ENCODE measurements around the gene P3H4. TPM values are rescaled to one million over a fixed set of nuclear protein-coding genes. Genes with fewer than 3 reads are reported as not detected.
A peak's percentile ranks its signal among the peaks of the same experiment; 100 is the strongest.

P3H4 gene
- total and polyA plus RNA-seq, 4 donors: 18.8 to 39.2 (median 31.5) TPM

GRCh38 chr17:41794540-41794975, 17.2 kb downstream of the P3H4 start:
- WGBS (ENCODE audit: insufficient coverage): 87% methylated on average over 4 of the region's 5 CpGs
- no peak overlapping the region for H3K27ac ChIP-seq (ENCODE audit: low read depth, low read length)
- H3K9me3 ChIP-seq (ENCODE audit: control insufficient read depth, insufficient read depth, low read length): no peaks in the 10 kb centered on the region

GRCh38 chr17:41793784-41794539, 17.8 kb downstream of the P3H4 start:
- 37% methylated on average over 9 of the region's 14 CpGs for WGBS (ENCODE audit: insufficient coverage)
- peak overlapping the region; percentile 6 for H3K27ac ChIP-seq (ENCODE audit: low read depth, low read length)
- no peak for DNase-seq (ENCODE audit: low read depth in 4 of 6, low spot score in 6 of 6)

More at GRCh38 chr17:41794540-41794975, 17.2 kb downstream of the P3H4 start:
- H3K36me3 ChIP-seq (ENCODE audit: control insufficient read depth, insufficient read depth, low read length): no peaks in the 10 kb centered on the region
- DNase-seq (ENCODE audit: low read depth in 4 of 6, low spot score in 6 of 6): no peak
- no peak overlapping the region for H3K4me3 ChIP-seq (ENCODE audit: low read depth, low read length)
- peaks cover 9% of the 10 kb centered on the region for H3K27me3 ChIP-seq (ENCODE audit: control insufficient read depth, insufficient read depth, low read length)
- H3K4me1 ChIP-seq (ENCODE audit: control insufficient read depth, insufficient read depth, low read length): peaks cover 25% of the 10 kb centered on the region

GRCh38 chr17:41792845-41793783, 18.6 kb downstream of the P3H4 start:
- WGBS (ENCODE audit: insufficient coverage): 49% methylated on average over 16 of the region's 22 CpGs
- Histone ChIP-seq H3K4me3 (ENCODE audit: low read depth, low read length) (no peak overlapping the region), H3K4me1 (ENCODE audit: control insufficient read depth, insufficient read depth, low read length) (peaks cover 25% of the 10 kb centered on the region), H3K27ac (ENCODE audit: low read depth, low read length) (peak overlapping the region; percentile 57), H3K36me3 (ENCODE audit: control insufficient read depth, insufficient read depth, low read length) (no peaks in the 10 kb centered on the region), H3K9me3 (ENCODE audit: control insufficient read depth, insufficient read depth, low read length) (no peaks in the 10 kb centered on the region), H3K27me3 (ENCODE audit: control insufficient read depth, insufficient read depth, low read length) (peaks cover 9% of the 10 kb centered on the region)
- no peak for DNase-seq (ENCODE audit: low read depth in 4 of 6, low spot score in 6 of 6)

More at GRCh38 chr17:41793784-41794539, 17.8 kb downstream of the P3H4 start:
- Histone ChIP-seq H3K4me1 (ENCODE audit: control insufficient read depth, insufficient read depth, low read length) (peaks cover 25% of the 10 kb centered on the region), H3K36me3 (ENCODE audit: control insufficient read depth, insufficient read depth, low read length) (no peaks in the 10 kb centered on the region), H3K27me3 (ENCODE audit: control insufficient read depth, insufficient read depth, low read length) (peaks cover 9% of the 10 kb centered on the region), H3K9me3 (ENCODE audit: control insufficient read depth, insufficient read depth, low read length) (no peaks in the 10 kb centered on the region), H3K4me3 (ENCODE audit: low read depth, low read length) (no peak overlapping the region)

GRCh38 chr17:41787021-41787418, 24.7 kb downstream of the P3H4 start:
- Histone ChIP-seq H3K9me3 (ENCODE audit: control insufficient read depth, insufficient read depth, low read length) (no peaks in the 10 kb centered on the region), H3K27ac (ENCODE audit: low read depth, low read length) (no peak overlapping the region), H3K4me3 (ENCODE audit: low read depth, low read length) (no peak overlapping the region), H3K27me3 (ENCODE audit: control insufficient read depth, insufficient read depth, low read length) (no peaks in the 10 kb centered on the region), H3K4me1 (ENCODE audit: control insufficient read depth, insufficient read depth, low read length) (peaks cover 24% of the 10 kb centered on the region), H3K36me3 (ENCODE audit: control insufficient read depth, insufficient read depth, low read length) (no peaks in the 10 kb centered on the region)
- no CpG with 5 or more reads among the region's 4 CpGs for WGBS (ENCODE audit: insufficient coverage)
- DNase-seq (ENCODE audit: low read depth in 4 of 6, low spot score in 6 of 6): no peak

- Histone ChIP-seq H3K27me3 (ENCODE audit: control insufficient read depth, insufficient read depth, low read length) (no peaks in the 10 kb centered on the region), H3K27ac (ENCODE audit: low read depth, low read length) (peak within 1 kb of the TSS; percentile 82), H3K4me3 (ENCODE audit: low read depth, low read length) (peak within 1 kb of the TSS; percentile 74), H3K36me3 (ENCODE audit: control insufficient read depth, insufficient read depth, low read length) (no peaks in the 10 kb centered on the region), H3K4me1 (ENCODE audit: control insufficient read depth, insufficient read depth, low read length) (peaks cover 28% of the 10 kb centered on the region), H3K9me3 (ENCODE audit: control insufficient read depth, insufficient read depth, low read length) (no peaks in the 10 kb centered on the region)
- peak; percentile 82 to 100 (median 96) for DNase-seq (ENCODE audit: low read depth in 4 of 6, low spot score in 6 of 6)
- under 1% methylated on average over 76 of the region's 79 CpGs for WGBS (ENCODE audit: insufficient coverage)
Measured at GRCh38 chr17:41786227-41787020, 25.3 kb downstream of the P3H4 start, which contains the start of gene JUP. JUP (minus strand) TSS chr17:41786711; CDS start chr17:41771854, 14,857 bp downstream.

- Histone ChIP-seq H3K27ac (ENCODE audit: low read depth, low read length) (peak overlapping the region; percentile 82), H3K4me1 (ENCODE audit: control insufficient read depth, insufficient read depth, low read length) (peaks cover 24% of the 10 kb centered on the region), H3K9me3 (ENCODE audit: control insufficient read depth, insufficient read depth, low read length) (no peaks in the 10 kb centered on the region), H3K36me3 (ENCODE audit: control insufficient read depth, insufficient read depth, low read length) (no peaks in the 10 kb centered on the region), H3K27me3 (ENCODE audit: control insufficient read depth, insufficient read depth, low read length) (no peaks in the 10 kb centered on the region), H3K4me3 (ENCODE audit: low read depth, low read length) (peak overlapping the region; percentile 74)
- 2% methylated on average over 22 of the region's 22 CpGs for WGBS (ENCODE audit: insufficient coverage)
- peak in 1 of 6 donors; percentile 39 for DNase-seq (ENCODE audit: low read depth in 4 of 6, low spot score in 6 of 6)
Measured at GRCh38 chr17:41785859-41786226, 25.9 kb downstream of the P3H4 start.

GRCh38 chr17:41785091-41785858, 26.5 kb downstream of the P3H4 start:
- Histone ChIP-seq H3K27ac (ENCODE audit: low read depth, low read length) (peak overlapping the region; percentile 82), H3K9me3 (ENCODE audit: control insufficient read depth, insufficient read depth, low read length) (no peaks in the 10 kb centered on the region), H3K36me3 (ENCODE audit: control insufficient read depth, insufficient read depth, low read length) (no peaks in the 10 kb centered on the region), H3K27me3 (ENCODE audit: control insufficient read depth, insufficient read depth, low read length) (no peaks in the 10 kb centered on the region), H3K4me1 (ENCODE audit: control insufficient read depth, insufficient read depth, low read length) (peaks cover 21% of the 10 kb centered on the region), H3K4me3 (ENCODE audit: low read depth, low read length) (peak overlapping the region; percentile 74)
- WGBS (ENCODE audit: insufficient coverage): 5% methylated on average over 7 of the region's 13 CpGs
- peak in 2 of 6 donors; percentile 52 to 73 for DNase-seq (ENCODE audit: low read depth in 4 of 6, low spot score in 6 of 6)

- H3K36me3 ChIP-seq (ENCODE audit: control insufficient read depth, insufficient read depth, low read length): no peaks in the 10 kb centered on the region
- no peaks in the 10 kb centered on the region for H3K27me3 ChIP-seq (ENCODE audit: control insufficient read depth, insufficient read depth, low read length)
- WGBS (ENCODE audit: insufficient coverage): 53% methylated on average over 4 of the region's 6 CpGs
- peak overlapping the region; percentile 74 for H3K4me3 ChIP-seq (ENCODE audit: low read depth, low read length)
- H3K9me3 ChIP-seq (ENCODE audit: control insufficient read depth, insufficient read depth, low read length): no peaks in the 10 kb centered on the region
- peak in 1 of 6 donors; percentile 24 for DNase-seq (ENCODE audit: low read depth in 4 of 6, low spot score in 6 of 6)
- peaks cover 21% of the 10 kb centered on the region for H3K4me1 ChIP-seq (ENCODE audit: control insufficient read depth, insufficient read depth, low read length)
- no peak overlapping the region for H3K27ac ChIP-seq (ENCODE audit: low read depth, low read length)
Measured at GRCh38 chr17:41784207-41784744, 27.5 kb downstream of the P3H4 start.

All from spinal cord (tissue), 10 donors.